NCI-H2081 (cell line): ENCODE measurements around the gene ODC1.
"Not testable (repeated sequence)": the region's sequence is repeated elsewhere in the genome, so short reads cannot be mapped to it uniquely, and the experiment has no call there.

ENCODE experiments used
- DNase-seq, 2 experiments: peaks; one replicate each; lab custom pipeline; 2025; lab: John Stamatoyannopoulos, UW

The ODC1 gene

GRCh38 chr2:10478298-10478625 lies 30.1 kb upstream of the ODC1 start:
- DNase-seq = no peak

- DNase-seq = no peak
These were observed 29.5 kb upstream of the ODC1 start for GRCh38 chr2:10477443-10478297.

- no peak for DNase-seq
These were observed 28.8 kb upstream of the ODC1 start for GRCh38 chr2:10476723-10477442.

- no peak for DNase-seq
These were observed 27.9 kb upstream of the ODC1 start for GRCh38 chr2:10475811-10476660.

GRCh38 chr2:10475221-10475722 lies 27.1 kb upstream of the ODC1 start:
- DNase-seq = no peak

GRCh38 chr2:10473121-10473756 lies 25.1 kb upstream of the ODC1 start:
- no peak for DNase-seq

GRCh38 chr2:10471955-10472354 lies 23.8 kb upstream of the ODC1 start:
- no peak for DNase-seq

- no peak for DNase-seq
These were observed 23.0 kb upstream of the ODC1 start for GRCh38 chr2:10471046-10471571.

- no peak for DNase-seq
These were observed 22.0 kb upstream of the ODC1 start for GRCh38 chr2:10469955-10470608.

GRCh38 chr2:10469301-10469700 lies 21.2 kb upstream of the ODC1 start:
- no peak for DNase-seq

GRCh38 chr2:10467401-10467800 lies 19.3 kb upstream of the ODC1 start:
- no peak for DNase-seq

- no peak for DNase-seq
These were observed 18.7 kb upstream of the ODC1 start for GRCh38 chr2:10466801-10467200.

GRCh38 chr2:10465910-10466309 lies 17.8 kb upstream of the ODC1 start:
- no peak for DNase-seq

GRCh38 chr2:10462178-10463083 lies 14.3 kb upstream of the ODC1 start:
- DNase-seq = no peak

GRCh38 chr2:10460366-10460796 lies 12.3 kb upstream of the ODC1 start:
- DNase-seq = no peak

- DNase-seq = no peak
These were observed 9.9 kb upstream of the ODC1 start for GRCh38 chr2:10457846-10458598.

- not testable (repeated sequence) for DNase-seq
These were observed 9.1 kb upstream of the ODC1 start for GRCh38 chr2:10457195-10457594.

GRCh38 chr2:10454505-10454904 lies 6.4 kb upstream of the ODC1 start:
- DNase-seq = no peak

GRCh38 chr2:10453905-10454298 lies 5.8 kb upstream of the ODC1 start:
- DNase-seq = no peak
